HG02642 (cell line): Measurements from ENCODE around the gene PLCB4.
"Not testable (repeated sequence)": the region's sequence is repeated elsewhere in the genome, so short reads cannot be mapped to it uniquely, and the experiment has no call there.

Experiments
- ATAC-seq: cut with Tn5 transposase; IDR thresholded peaks from one replicate; pipeline ENCODE4 v1.9.1; 2021; ENCODE audit warnings: mild to moderate bottlenecking; ENCODE audit not compliant: unreplicated experiment, poor library complexity

The PLCB4 gene

DNA sequence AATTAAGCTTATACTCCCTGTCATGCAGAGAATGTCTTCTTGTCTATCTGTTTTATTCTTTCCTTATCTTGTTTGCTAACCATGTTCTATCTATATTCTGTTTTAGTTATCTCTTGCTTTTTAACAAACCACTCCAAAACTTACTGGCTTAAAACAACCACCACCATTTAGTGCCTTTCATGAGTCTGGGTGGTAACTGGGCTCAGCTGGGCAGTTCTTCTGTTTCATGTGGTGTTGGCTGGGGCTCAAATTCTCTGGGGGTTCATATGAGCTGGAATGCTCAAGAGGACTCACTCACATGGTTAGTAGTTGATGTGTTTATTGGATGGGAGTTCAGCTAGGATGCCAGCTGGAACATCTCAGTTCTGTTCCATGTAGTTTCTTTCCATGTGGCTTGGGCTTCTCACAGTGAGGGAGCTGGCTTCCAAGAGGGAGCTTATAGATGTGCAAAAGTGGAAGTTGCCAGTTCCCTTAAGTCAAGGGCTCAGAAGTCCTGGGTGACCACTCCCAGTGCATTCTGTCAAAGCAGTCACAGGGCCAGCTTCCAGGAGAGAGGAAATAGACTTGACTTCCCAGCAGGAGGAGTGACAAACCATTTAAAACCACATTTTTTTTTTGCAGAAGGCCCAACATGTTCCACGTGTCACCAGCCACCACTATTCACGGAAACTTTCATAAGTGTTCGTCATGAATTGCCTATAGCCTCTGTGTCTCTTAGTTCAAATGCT, 70.4 kb downstream of the PLCB4 start:
- ATAC-seq = no peak

- no peak for ATAC-seq
These were observed 71.4 kb downstream of the PLCB4 start for GRCh38 chr20:9140162-9140760.

- ATAC-seq = no peak
These were observed 72.2 kb downstream of the PLCB4 start for GRCh38 chr20:9141070-9141469.

- ATAC-seq = no peak
These were observed 73.0 kb downstream of the PLCB4 start for GRCh38 chr20:9141921-9142320.

- ATAC-seq = no peak
These were observed 73.9 kb downstream of the PLCB4 start for GRCh38 chr20:9142809-9143208.

- no peak for ATAC-seq
These were observed 75.0 kb downstream of the PLCB4 start for GRCh38 chr20:9143926-9144325.

DNA sequence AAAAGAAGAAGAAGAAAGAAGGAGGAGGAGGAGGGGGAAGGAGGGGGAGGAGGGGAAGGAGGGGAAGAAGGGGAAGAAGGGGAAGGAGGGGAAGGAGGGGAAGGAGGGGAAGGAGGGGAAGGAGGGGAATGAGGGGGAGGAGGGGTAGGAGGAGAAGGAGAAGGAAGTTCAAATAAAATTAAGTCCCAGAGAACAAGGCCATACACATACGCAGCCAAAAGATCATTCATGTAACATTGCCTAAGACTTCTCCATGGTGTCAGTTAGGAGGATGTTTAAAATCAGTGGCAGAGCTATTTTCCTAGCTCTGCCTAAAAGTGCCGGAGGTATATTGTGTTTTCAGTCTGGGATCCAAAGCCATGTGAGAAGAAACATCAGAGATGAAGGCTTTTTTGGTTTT, 75.8 kb downstream of the PLCB4 start:
- ATAC-seq = no peak

- ATAC-seq = no peak
These were observed 76.3 kb downstream of the PLCB4 start for GRCh38 chr20:9145142-9145541.

DNA sequence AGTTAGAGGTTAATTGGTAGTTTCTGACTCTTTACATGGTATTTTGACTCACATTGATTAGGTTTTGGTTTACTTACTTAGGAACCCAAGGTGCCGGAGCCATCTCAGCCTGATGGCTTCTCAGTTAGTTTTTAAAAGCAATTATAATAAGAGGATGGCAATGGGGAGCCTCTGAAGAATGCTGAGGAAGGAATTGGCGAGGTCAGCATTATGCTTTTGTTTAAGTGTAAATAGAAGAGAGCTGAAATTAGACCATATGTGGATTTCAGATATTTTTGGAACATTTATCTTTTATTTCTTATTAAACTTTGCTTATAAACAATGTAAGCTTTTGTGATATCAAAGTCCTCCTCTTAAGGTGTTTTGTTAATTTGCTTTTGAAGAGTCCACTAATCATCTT, 77.8 kb downstream of the PLCB4 start:
- ATAC-seq = no peak

- ATAC-seq = no peak
These were observed 78.7 kb downstream of the PLCB4 start for GRCh38 chr20:9147547-9148024.

GRCh38 chr20:9148291-9148690, 79.4 kb downstream of the PLCB4 start:
- ATAC-seq = no peak

DNA sequence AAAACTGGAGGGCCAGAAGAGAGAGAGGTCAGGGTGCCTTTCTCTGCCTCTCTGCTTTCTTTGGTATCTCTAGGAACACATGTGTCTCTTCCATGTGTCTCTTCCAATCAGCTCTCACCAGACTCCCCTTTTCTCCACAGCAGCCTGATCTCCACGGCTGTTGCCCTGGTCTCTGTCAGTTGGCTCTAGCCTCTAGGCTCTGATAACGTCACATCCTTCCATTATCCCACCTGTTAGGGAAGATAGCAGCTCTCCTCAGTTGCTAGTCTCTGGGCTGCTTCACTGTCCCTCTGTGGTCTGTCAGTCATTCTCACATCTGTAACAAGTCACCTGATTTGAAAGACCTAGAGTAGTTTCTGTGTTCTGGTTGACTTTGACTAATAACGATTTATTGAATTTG, 80.2 kb downstream of the PLCB4 start:
- ATAC-seq = no peak

DNA sequence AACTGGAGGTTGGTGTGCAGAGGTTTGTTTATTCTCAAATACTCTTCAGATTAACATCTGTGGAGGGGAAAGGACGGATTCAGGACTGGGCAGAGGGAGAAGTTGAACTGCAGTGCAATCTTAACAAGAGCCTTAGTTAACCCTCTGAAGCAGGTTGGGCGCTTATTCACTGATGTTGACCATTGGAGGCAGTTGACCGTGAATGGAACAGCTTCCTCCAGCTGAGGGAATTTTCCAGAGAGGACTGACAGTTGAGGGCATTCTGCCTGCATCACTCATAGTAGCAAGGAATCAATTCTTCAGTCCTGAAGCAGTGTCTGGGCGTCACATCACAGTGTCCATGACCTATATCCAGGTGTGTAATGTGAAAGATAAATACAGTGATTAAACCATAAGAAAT, 80.9 kb downstream of the PLCB4 start:
- ATAC-seq = no peak

GRCh38 chr20:9150679-9151078, 81.8 kb downstream of the PLCB4 start:
- no peak for ATAC-seq

- ATAC-seq = not testable (repeated sequence)
These were observed 83.3 kb downstream of the PLCB4 start for GRCh38 chr20:9152139-9152538.

- ATAC-seq = no peak
These were observed 85.7 kb downstream of the PLCB4 start for GRCh38 chr20:9154464-9155024.

DNA sequence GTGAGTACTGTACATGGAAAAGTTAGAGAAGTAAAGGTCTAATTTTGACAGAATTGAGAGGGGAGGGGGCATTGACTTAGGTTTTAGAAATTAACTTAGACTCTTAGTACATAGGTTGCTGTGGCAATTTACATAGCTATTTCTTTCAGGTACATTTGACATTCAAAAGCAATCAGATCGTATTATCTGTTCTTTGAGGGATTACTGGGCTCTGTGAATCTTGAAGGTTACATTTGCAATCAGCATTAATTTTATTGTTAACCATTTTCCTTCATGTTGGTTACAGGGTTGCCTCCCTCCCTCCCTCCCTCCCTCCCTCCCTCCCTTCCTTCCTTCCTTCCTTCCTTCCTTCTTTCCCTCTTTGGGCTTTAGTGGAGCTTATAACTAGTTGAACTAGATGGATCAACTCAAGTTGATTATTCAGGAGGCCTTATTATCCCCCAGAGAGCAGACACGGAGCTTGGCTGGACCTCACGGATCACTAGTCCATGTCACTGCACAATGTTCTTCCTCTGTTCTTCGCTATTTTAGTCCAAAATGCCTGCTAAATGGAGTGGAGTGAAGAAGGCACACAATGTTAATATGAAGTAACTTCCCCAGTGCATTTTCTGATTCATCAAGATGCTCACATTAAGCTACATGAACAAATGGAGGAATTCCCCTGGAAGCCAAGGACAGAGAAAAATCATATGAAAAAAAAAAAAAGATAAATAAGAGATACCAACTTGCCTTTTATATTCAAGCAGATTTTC, 87.8 kb downstream of the PLCB4 start:
- no peak for ATAC-seq

DNA sequence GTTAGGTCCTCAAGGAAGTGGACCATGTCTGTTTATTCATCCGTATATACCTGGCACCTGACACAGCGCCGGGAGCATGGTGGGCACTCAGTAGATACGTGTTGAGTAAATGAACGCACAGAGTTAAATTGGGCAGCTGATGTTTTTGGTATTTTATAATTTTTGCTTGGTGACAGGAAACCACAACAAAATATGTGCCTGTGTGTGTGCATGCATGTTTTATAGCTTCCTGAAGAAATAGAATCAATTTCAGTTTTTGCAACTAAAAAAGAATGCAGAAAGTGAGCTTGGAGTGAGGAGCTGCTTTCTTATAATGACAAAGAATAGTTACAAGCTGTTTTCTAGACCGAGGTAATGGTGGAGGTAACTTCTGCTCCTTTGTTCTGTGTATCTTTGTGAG, 91.4 kb downstream of the PLCB4 start:
- ATAC-seq = no peak

- ATAC-seq = no peak
These were observed 91.9 kb downstream of the PLCB4 start for GRCh38 chr20:9160757-9161156.

GRCh38 chr20:9161311-9161710, 92.4 kb downstream of the PLCB4 start:
- ATAC-seq = no peak

DNA sequence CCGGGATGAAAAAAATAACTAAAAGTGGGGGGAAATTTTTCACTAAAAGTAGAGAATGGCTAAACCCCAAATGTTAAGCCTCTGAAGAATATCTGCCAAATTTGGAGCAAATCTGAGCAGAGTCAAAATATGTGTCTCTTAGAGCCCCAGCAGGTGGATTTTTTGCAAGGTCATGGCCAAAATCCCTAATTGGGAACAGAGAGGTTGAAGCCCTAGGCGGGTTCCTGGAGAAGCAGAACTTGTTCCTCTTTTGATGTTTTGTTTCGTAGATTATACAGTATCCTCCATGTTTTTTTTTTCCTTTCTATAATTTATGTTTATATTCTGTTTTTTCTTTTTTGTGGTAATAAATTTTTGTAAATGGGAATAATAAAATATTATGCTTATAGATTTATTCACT, 94.4 kb downstream of the PLCB4 start:
- no peak for ATAC-seq
